HepG2 (cell line): ENCODE measurements around the gene PIWIL1. TPM values are rescaled to one million over a fixed set of nuclear protein-coding genes. Genes with fewer than 3 reads are reported as not detected.

ENCODE experiments used
- ATAC-seq: fragments of 200-7000 bp; cut with Tn5 transposase; 3 replicates; pipeline ENCODE4 v1.9.1; 2020; ENCODE audit warnings: mild to moderate bottlenecking, moderate library complexity
- BruUV-seq: library from RNA; stranded (reverse); fragments of 400-500 nt; replicated peaks from 2 replicates; lab custom pipeline; 2021; lab: Mats Ljungman, UMichigan
- CTCF ChIA-PET: fragments of 300-600 bp; formaldehyde crosslinking; extraction: SDS; loops from one replicate; lab custom pipeline; 2021; ENCODE audit warnings: low total read pairs, inconsistent platforms, low intra/inter-chr PET ratio; lab: Yijun Ruan, JAX
- POLR2A ChIA-PET: fragments of 350-600 bp; sonication (Branson Sonifier 250); formaldehyde crosslinking; loops from one replicate; lab custom pipeline; 2020; ENCODE audit warnings: antibody characterized with exemption, inconsistent platforms; lab: Yijun Ruan, JAX
- DNase-seq: peaks from one replicate; pipeline ENCODE4 v3.0.0-alpha.2; 2015; ENCODE audit warnings: low spot score
- FAIRE-seq: peaks from 3 replicates; lab custom pipeline; 2011; peaks lifted over from hg19 to GRCh38; lab: Jason Lieb, UNC
- H2AFZ ChIP-seq: one replicate; pipeline ENCODE4 v1.6.1; 2011; ENCODE audit warnings: low read length, inconsistent platforms
- H3K27ac ChIP-seq: fragments of 300-600 bp; 3 replicates; pipeline ENCODE4 v1.8.0; 2011; ENCODE audit warnings: mixed run types, mild to moderate bottlenecking, mixed read lengths, low read length, inconsistent platforms; ENCODE audit not compliant: insufficient read depth; ENCODE audit errors: extremely low read length
- H3K27me3 ChIP-seq, 2 experiments: fragments of 200-600 bp in 1 of 2; 2 replicates in 1 of 2; 3 replicates in 1 of 2; pipeline versions ENCODE4 v1.6.0 to v1.8.0; 2011; ENCODE audit warnings: low read length in 2 of 2, mild to moderate bottlenecking in 2 of 2, moderate library complexity in 2 of 2, inconsistent platforms in 1 of 2; ENCODE audit not compliant: insufficient read depth in 2 of 2, control insufficient read depth in 1 of 2
- H3K36me3 ChIP-seq, 2 experiments: fragments of 200-600 bp in 1 of 2; replicated peaks in 1 of 2; 2 replicates in 1 of 2; 3 replicates in 1 of 2; pipeline versions ENCODE4 v1.5.1 to v1.8.0; 2011; ENCODE audit warnings: low read length in 2 of 2, inconsistent platforms in 1 of 2; ENCODE audit not compliant: insufficient read depth in 2 of 2, control insufficient read depth in 1 of 2
- H3K4me1 ChIP-seq: 2 replicates; pipeline ENCODE4 v1.5.1; 2012; ENCODE audit warnings: low read length, inconsistent platforms; ENCODE audit not compliant: insufficient read depth
- H3K4me2 ChIP-seq: 2 replicates; pipeline ENCODE4 v1.6.0; 2011; ENCODE audit warnings: low read depth, low read length, inconsistent platforms
- H3K4me3 ChIP-seq, 3 experiments: fragments of 200-600 bp in 1 of 3; sonication (generic), shearing (Covaris generic) in 1 of 3; replicated peaks in 1 of 3; 2 replicates each; pipeline ENCODE4 v1.5.1; 2011 to 2016; ENCODE audit warnings: low read length in 3 of 3, inconsistent platforms in 2 of 3, low read depth in 2 of 3, mild to moderate bottlenecking in 2 of 3, control low read depth in 1 of 3, mixed read lengths in 1 of 3; ENCODE audit not compliant: insufficient read depth in 1 of 3
- H3K79me2 ChIP-seq: one replicate; pipeline ENCODE4 v1.6.1; 2011; ENCODE audit warnings: low read length, inconsistent platforms; ENCODE audit not compliant: insufficient read depth
- H3K9ac ChIP-seq: 2 replicates; pipeline ENCODE4 v1.6.0; 2011; ENCODE audit warnings: mild to moderate bottlenecking, low read depth, low read length, inconsistent platforms; ENCODE audit not compliant: insufficient read depth
- H3K9me3 ChIP-seq: 2 replicates; pipeline ENCODE4 v1.5.1; 2012; ENCODE audit warnings: mild to moderate bottlenecking, low read length
- H4K20me1 ChIP-seq: 2 replicates; pipeline ENCODE4 v1.6.0; 2011; ENCODE audit warnings: inconsistent platforms, mild to moderate bottlenecking, low read length, moderate library complexity; ENCODE audit not compliant: insufficient read depth
- KLF16 ChIP-seq, 2 experiments: sonication (generic) in 1 of 2; formaldehyde crosslinking in 1 of 2; IDR thresholded peaks; 2 replicates each; pipeline versions ENCODE4 v1.6.1 to v1.8.0; 2016 to 2023; ENCODE audit warnings: missing genetic modification reagents in 2 of 2, missing compliant biosample characterization in 1 of 2
- PHB2 ChIP-seq: fragments of 450-650 bp; IDR thresholded peaks from 2 replicates; pipeline ENCODE4 v1.6.1; 2018; ENCODE audit not compliant: partially characterized antibody
- ZEB1 ChIP-seq: IDR thresholded peaks from 2 replicates; pipeline ENCODE4 v1.6.1; 2012; ENCODE audit warnings: mild to moderate bottlenecking, low read depth, inconsistent platforms; ENCODE audit not compliant: insufficient replicate concordance
- ZFAT ChIP-seq: sonication (generic); formaldehyde crosslinking; conservative IDR thresholded peaks from 2 replicates; pipeline ENCODE4 v1.8.1; 2023; ENCODE audit warnings: missing genetic modification reagents, inconsistent platforms
- ZNF282 ChIP-seq: fragments of 450-650 bp; IDR thresholded peaks from 2 replicates; pipeline ENCODE4 v1.6.1; 2018; ENCODE audit not compliant: partially characterized antibody
- ZNF629 ChIP-seq: sonication (generic); formaldehyde crosslinking; conservative IDR thresholded peaks from 2 replicates; pipeline ENCODE4 v1.5.0; 2020; ENCODE audit warnings: missing genetic modification reagents
- WGBS: methylation state at CpG from one replicate; pipeline ENCODE4 v1.1.6; 2017; ENCODE audit warnings: low lambda C conversion rate; 5-methylcytosine and 5-hydroxymethylcytosine counted together
- in situ Hi-C: cut with HindIII; loops from 2 replicates; pipeline ENCODE4 v1.10.0; 2017; ENCODE audit warnings: low pct_unique_long_range_greater_than_20kb; ENCODE audit not compliant: extremely low pct_ligation_motif_present
- intact Hi-C: fragments of 100-400 bp; cut with micrococcal nuclease; formaldehyde crosslinking; loops from one replicate; pipeline ENCODE4 v1.10.0; 2022; ENCODE audit not compliant: unreplicated experiment
- polyA plus RNA-seq, 8 experiments: library from polyadenylated mRNA; depleted of rRNA in 3 of 8; stranded (reverse) in 7 of 8; unstranded in 1 of 8; fragments of >200 nt; fragmentation: Illumina TruSeq in 4 of 8; extraction: Trizol in 4 of 8; gene quantifications; 2 replicates each; pipeline versions ENCODE4 v1.2.1 to v1.2.3, GENCODE V29; 2011 to 2016; ENCODE audit warnings: low read depth in 4 of 8, missing spikeins in 1 of 8, mixed read lengths in 1 of 8; ENCODE audit not compliant: insufficient read depth in 1 of 8
- total RNA-seq, 5 experiments: library from RNA; depleted of rRNA; stranded (reverse); fragments of >200 nt; fragmentation: Illumina TruSeq; extraction: Trizol; gene quantifications; 2 replicates each; pipeline ENCODE4 v1.2.3, GENCODE V29; 2016; ENCODE audit warnings: low read depth in 1 of 5

PIWIL1 gene
- total and polyA plus RNA-seq, 2 of the 13 experiments (the other 11 are each of a cell fraction or from before 2014, with no cell fraction given), result not detected

DNA sequence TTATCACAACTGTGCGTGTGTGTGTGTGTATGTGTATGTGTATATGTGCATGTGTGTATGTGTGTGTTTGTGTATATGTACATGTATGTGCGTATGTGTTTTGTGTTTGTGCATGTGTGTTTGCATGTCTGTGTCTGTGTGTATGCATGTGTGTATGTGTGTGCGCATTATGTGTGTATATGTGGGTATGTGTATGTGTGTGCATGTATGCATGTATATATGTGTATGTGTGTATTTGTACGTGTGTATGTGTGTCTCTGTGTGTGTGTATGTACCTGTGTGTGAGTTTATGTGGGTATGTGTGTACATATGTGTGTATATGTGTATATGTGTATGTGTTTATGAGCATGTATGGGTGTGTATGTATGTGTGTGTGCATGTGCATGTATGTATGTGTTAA is 37.6 kb upstream of the PIWIL1 start:
- no TSS peak for BruUV-seq
- ATAC-seq (no peak), FAIRE-seq (no peak)
- H2AFZ ChIP-seq, result no peak overlapping the region
- no peak overlapping the region for H3K4me2 ChIP-seq
- H3K36me3 ChIP-seq, result no peaks in the 10 kb centered on the region
- H3K79me2 ChIP-seq, result no peaks in the 10 kb centered on the region
- WGBS, result 19% methylated on average over 4 of the region's 4 CpGs
- no peak overlapping the region for H3K4me3 ChIP-seq
- intact Hi-C loops, result no loop called here
- POLR2A ChIA-PET, result no interaction called here
- CTCF ChIA-PET, result no interaction called here
- no peak overlapping the region for H3K9ac ChIP-seq
- TF ChIP-seq ZNF282 (peak; percentile 51), ZNF629 (no peak), KLF16 (CRISPR knock-in tag; IDR thresholded peaks at IDR 0.05) (no peak), PHB2 (peak; percentile 77)
- TF ChIP-seq, all 625 proteins: peak for 2
- Histone ChIP-seq H3K4me1 (no peaks in the 10 kb centered on the region), H4K20me1 (no peaks in the 10 kb centered on the region), H3K27ac (no peak overlapping the region), H3K9me3 (no peaks in the 10 kb centered on the region), H3K27me3 (peaks cover 0 to 17% of the 10 kb centered on the region in 2 experiments; a peak in 3 of 5 replicates)
- DNase-seq, result no peak
- in situ Hi-C loops, result no loop called here

DNA sequence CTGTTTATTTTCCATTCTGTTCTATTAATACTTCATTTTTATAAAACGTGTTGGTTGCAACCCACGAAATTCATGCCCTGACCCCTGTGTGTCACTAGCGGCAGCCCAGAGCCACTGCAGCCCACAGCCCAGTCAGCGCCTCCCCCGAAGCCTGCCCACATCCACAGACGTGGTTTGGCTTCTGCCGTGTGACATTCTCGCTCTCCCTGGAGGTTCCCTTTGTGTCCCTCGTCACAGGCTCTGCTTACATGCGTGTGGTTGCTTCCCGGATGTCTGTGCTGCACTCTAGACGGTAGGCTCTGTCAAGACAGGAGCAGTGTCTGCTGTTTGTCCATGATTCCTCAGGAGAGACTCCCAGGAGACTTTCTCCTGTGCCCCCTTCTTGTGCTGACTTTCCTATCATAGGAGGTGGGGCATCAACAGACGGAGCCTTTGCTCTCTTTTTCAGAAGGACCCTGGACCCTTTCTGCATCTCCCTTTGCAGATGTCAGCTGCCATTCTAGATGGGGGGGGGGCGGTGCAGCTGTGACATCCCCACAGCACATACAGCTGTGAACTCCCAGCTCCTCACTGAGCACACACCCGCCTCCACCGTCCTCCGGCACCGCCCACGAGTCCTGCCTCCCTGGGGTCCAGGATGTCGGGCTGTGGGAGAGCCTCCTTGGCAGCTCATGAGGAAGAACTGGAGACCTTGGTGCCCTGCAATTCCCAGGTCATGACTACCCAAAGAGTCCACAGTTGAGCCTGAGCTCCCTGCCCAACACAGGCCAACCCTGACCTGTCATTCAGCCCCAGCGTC is 36.8 kb upstream of the PIWIL1 start:
- Histone ChIP-seq H3K9me3 (no peaks in the 10 kb centered on the region), H3K4me3 (no peak overlapping the region)
- intact Hi-C loops, result no loop called here
- TF ChIP-seq ZEB1 (no peak), ZFAT (CRISPR knock-in tag) (no peak)
- TF ChIP-seq, all 625 proteins: peak for 0
- Histone ChIP-seq H3K27me3 (peaks cover 0 to 17% of the 10 kb centered on the region in 2 experiments; a peak in 3 of 5 replicates), H3K4me1 (no peaks in the 10 kb centered on the region), H2AFZ (no peak overlapping the region), H3K36me3 (no peaks in the 10 kb centered on the region), H3K79me2 (no peaks in the 10 kb centered on the region), H4K20me1 (no peaks in the 10 kb centered on the region), H3K9ac (no peak overlapping the region), H3K4me2 (no peak overlapping the region), H3K27ac (no peak overlapping the region)
- ChIA-PET CTCF (no interaction called here), POLR2A (no interaction called here)
- in situ Hi-C loops, result no loop called here
- FAIRE-seq (no peak), DNase-seq (no peak), ATAC-seq (no peak)
- 30% methylated on average over 10 of the region's 21 CpGs for WGBS
- BruUV-seq, result no TSS peak
